Activated CD8-positive, alpha-beta memory T cell treated with anti-CD3 and anti-CD28 coated beads for 36 hours (primary cell): ENCODE data around the gene CXorf66. TPM values are rescaled to one million over a fixed set of nuclear protein-coding genes. Genes with fewer than 3 reads are reported as not detected.
"Not testable (repeated sequence)": the region's sequence is repeated elsewhere in the genome, so short reads cannot be mapped to it uniquely, and the experiment has no call there.

ENCODE experiments used
- CTCF ChIA-PET: fragments of 350-600 bp; sonication (Branson Sonifier 250); formaldehyde crosslinking; loops from one replicate; lab custom pipeline; 2021; ENCODE audit warnings: antibody characterized with exemption; lab: Charles Lee
- POLR2A ChIA-PET: fragments of 350-600 bp; sonication (Branson Sonifier 250); formaldehyde crosslinking; loops from one replicate; lab custom pipeline; 2021; ENCODE audit warnings: antibody characterized with exemption; lab: Charles Lee
- total RNA-seq, 2 experiments: library from RNA; stranded (reverse); gene quantifications; one replicate each; pipeline ENCODE4 v1.2.3, GENCODE V29; 2021

Gene CXorf66
- total RNA-seq: not detected

- ChIA-PET CTCF (no interaction called here), POLR2A (no interaction called here)
Measured at GRCh38 chrX:139965421-139965820, at the start of gene CXorf66. TSS of gene CXorf66 (minus strand) at chrX:139965521. CDS start at chrX:139965496, 25 bp downstream.

GRCh38 chrX:139982856-139983255 is 17.5 kb upstream of the CXorf66 start:
- POLR2A ChIA-PET: no interaction called here
- CTCF ChIA-PET: no interaction called here

GRCh38 chrX:139974471-139974870 is 9.2 kb upstream of the CXorf66 start:
- ChIA-PET POLR2A (no interaction called here), CTCF (no interaction called here)

GRCh38 chrX:139972629-139973624 is 7.6 kb upstream of the CXorf66 start:
- CTCF ChIA-PET: no interaction called here
- POLR2A ChIA-PET: no interaction called here

GRCh38 chrX:139972113-139972512 is 6.8 kb upstream of the CXorf66 start:
- POLR2A ChIA-PET: no interaction called here
- CTCF ChIA-PET: no interaction called here

- ChIA-PET POLR2A (no interaction called here), CTCF (no interaction called here)
Measured at GRCh38 chrX:139971394-139971749, 6.1 kb upstream of the CXorf66 start.

- ChIA-PET CTCF (no interaction called here), POLR2A (no interaction called here)
Measured at GRCh38 chrX:139969286-139969685, 4.0 kb upstream of the CXorf66 start.

- CTCF ChIA-PET: no interaction called here
- POLR2A ChIA-PET: no interaction called here
Measured at GRCh38 chrX:139967750-139968149, 2.4 kb upstream of the CXorf66 start.

GRCh38 chrX:139967300-139967699 is 2.0 kb upstream of the CXorf66 start:
- ChIA-PET POLR2A (no interaction called here), CTCF (interaction anchor here (0.7 kb wide), 1 partner anchor 787 kb away, joined by 3 read pairs; no protein-coding TSS in a partner anchor)

- POLR2A ChIA-PET, CTCF ChIA-PET: not testable (repeated sequence)
Measured at GRCh38 chrX:139966159-139966558, 838 bp upstream of the CXorf66 start.

GRCh38 chrX:139961091-139961490 is 4.2 kb downstream of the CXorf66 start:
- CTCF ChIA-PET, POLR2A ChIA-PET: not testable (repeated sequence)

GRCh38 chrX:139949703-139950102 is 15.6 kb downstream of the CXorf66 start:
- POLR2A ChIA-PET: no interaction called here
- CTCF ChIA-PET: no interaction called here

- CTCF ChIA-PET: no interaction called here
- POLR2A ChIA-PET: no interaction called here
Measured at GRCh38 chrX:139945075-139945474, 20.2 kb downstream of the CXorf66 start.

GRCh38 chrX:139936259-139936658 is 29.1 kb downstream of the CXorf66 start:
- POLR2A ChIA-PET: no interaction called here
- CTCF ChIA-PET: no interaction called here

GRCh38 chrX:139933904-139934303 is 31.4 kb downstream of the CXorf66 start:
- CTCF ChIA-PET: no interaction called here
- POLR2A ChIA-PET: no interaction called here

GRCh38 chrX:139932901-139933796 is 32.2 kb downstream of the CXorf66 start, which contains the start of gene ATP11C:
TSS of gene ATP11C (minus strand) at chrX:139933053. CDS start at chrX:139932042, 1,011 bp downstream.
- CTCF ChIA-PET: no interaction called here
- POLR2A ChIA-PET: no interaction called here

GRCh38 chrX:139932073-139932900 is 33.0 kb downstream of the CXorf66 start:
- ChIA-PET POLR2A (interaction anchor here (0.6 kb wide), 1 partner anchor 101 kb away, joined by 5 read pairs; no protein-coding TSS in a partner anchor), CTCF (no interaction called here)

GRCh38 chrX:139931646-139932072 is 33.7 kb downstream of the CXorf66 start:
- CTCF ChIA-PET: no interaction called here
- POLR2A ChIA-PET: interaction anchor here (0.5 to 0.6 kb wide), 2 partner anchors 62 to 101 kb away, joined by 4 to 5 read pairs; no protein-coding TSS in a partner anchor
